Medulla oblongata (tissue), 1 donor: Measurements from ENCODE around the gene MYH11.
A peak's percentile ranks its signal among the peaks of the same experiment; 100 is the strongest.

Experiments
- DNase-seq: peaks from one replicate; pipeline ENCODE4 v3.0.0-alpha.2; 2015; ENCODE audit errors: extremely low spot score

MYH11 gene

GRCh38 chr16:15856901-15857698, at the start of gene MYH11:
MYH11 (minus strand) TSS chr16:15857028; CDS start chr16:15838252, 18,776 bp downstream.
- DNase-seq = no peak

- no peak for DNase-seq
Observed at GRCh38 chr16:15906439-15906838, 49.6 kb upstream of the MYH11 start.

GRCh38 chr16:15903960-15904359, 47.1 kb upstream of the MYH11 start:
- no peak for DNase-seq

- DNase-seq = no peak
Observed at GRCh38 chr16:15900901-15901500, 44.2 kb upstream of the MYH11 start.

- DNase-seq = no peak
Observed at GRCh38 chr16:15900357-15900756, 43.5 kb upstream of the MYH11 start.

GRCh38 chr16:15899538-15900100, 42.8 kb upstream of the MYH11 start:
- DNase-seq = no peak

- DNase-seq = no peak
Observed at GRCh38 chr16:15898654-15899053, 41.8 kb upstream of the MYH11 start.

GRCh38 chr16:15897834-15898254, 41.0 kb upstream of the MYH11 start:
- DNase-seq = no peak

GRCh38 chr16:15897121-15897780, 40.4 kb upstream of the MYH11 start:
- DNase-seq = no peak

- DNase-seq = no peak
Observed at GRCh38 chr16:15894571-15895374, 37.9 kb upstream of the MYH11 start.

- no peak for DNase-seq
Observed at GRCh38 chr16:15891508-15891907, 34.7 kb upstream of the MYH11 start.

- peak; percentile 99 for DNase-seq
Observed at GRCh38 chr16:15888072-15888976, 31.5 kb upstream of the MYH11 start, which contains the start of gene CEP20. CEP20 (minus strand) TSS chr16:15888603; CDS start chr16:15888585, 18 bp downstream.

GRCh38 chr16:15887283-15887682, 30.5 kb upstream of the MYH11 start:
- no peak for DNase-seq

GRCh38 chr16:15886078-15886477, 29.2 kb upstream of the MYH11 start:
- DNase-seq = no peak

GRCh38 chr16:15885560-15886001, 28.8 kb upstream of the MYH11 start:
- DNase-seq = no peak

- no peak for DNase-seq
Observed at GRCh38 chr16:15882563-15882962, 25.7 kb upstream of the MYH11 start.

GRCh38 chr16:15881794-15882379, 25.1 kb upstream of the MYH11 start:
- DNase-seq = no peak

GRCh38 chr16:15880434-15881308, 23.8 kb upstream of the MYH11 start:
- DNase-seq = no peak

- DNase-seq = peak; percentile 19
Observed at GRCh38 chr16:15879255-15879811, 22.5 kb upstream of the MYH11 start.
